Mucosa of descending colon (tissue), 3 donors: ENCODE data around the gene ARHGAP42. TPM values are rescaled to one million over a fixed set of nuclear protein-coding genes. Genes with fewer than 3 reads are reported as not detected.

Experiments used
- ATAC-seq: fragments of 200-7000 bp; cut with Tn5 transposase; one replicate; pipeline ENCODE4 v1.9.1; 2020; ENCODE audit warnings: mild to moderate bottlenecking, moderate library complexity
- DNase-seq, 3 donors: peaks; one replicate each; pipeline ENCODE4 v3.0.0-alpha.2; 2020
- H3K36me3 ChIP-seq: fragments of 200-600 bp; one replicate; pipeline ENCODE4 v1.8.0; 2021; ENCODE audit warnings: low read depth, mild to moderate bottlenecking
- H3K4me1 ChIP-seq: fragments of 200-600 bp; one replicate; pipeline ENCODE4 v1.8.0; 2021; ENCODE audit warnings: low read depth, mild to moderate bottlenecking
- H3K4me3 ChIP-seq: fragments of 200-600 bp; one replicate; pipeline ENCODE4 v1.8.0; 2021; ENCODE audit warnings: mild to moderate bottlenecking
- H3K9me3 ChIP-seq: fragments of 200-600 bp; one replicate; pipeline ENCODE4 v1.8.0; 2021; ENCODE audit warnings: mild to moderate bottlenecking
- intact Hi-C, 2 donors: fragments of 100-400 bp; cut with DNase I in 1 of 2; cut with micrococcal nuclease in 1 of 2; formaldehyde crosslinking; loops; one replicate each; pipeline versions ENCODE4 v1.11.0 to v1.11.1; 2022; cut with DNase I, micrococcal nuclease
- total RNA-seq, 3 donors: library from RNA; stranded (reverse); fragmentation: NEBNext Ultra II Directional in 2 of 3; extraction: Animal tissue kit (Norgen Biotek cat#: 25700) in 2 of 3; gene quantifications; one replicate each; pipeline versions ENCODE4 v1.2.1 to v1.2.4, GENCODE V29; 2021 to 2023
- TF ChIP-seq, protein P1 (sequence below): fragments of 200-600 bp; IDR thresholded peaks from one replicate; pipeline ENCODE4 v1.8.0; 2022; ENCODE audit warnings: antibody characterized with exemption, mild to moderate bottlenecking
- donor health status: DM: no; HTN: no; CAD: no; lungs with moderate emphysema.
- donor health status: DM: no; HTN: no; CAD: no.
- donor health status: DM: no; HTN: yes; CAD: no.

Gene ARHGAP42
- total RNA-seq, 3 donors from 2014 or later = 17.6 to 38.9 (median 18.8) TPM

DNA sequence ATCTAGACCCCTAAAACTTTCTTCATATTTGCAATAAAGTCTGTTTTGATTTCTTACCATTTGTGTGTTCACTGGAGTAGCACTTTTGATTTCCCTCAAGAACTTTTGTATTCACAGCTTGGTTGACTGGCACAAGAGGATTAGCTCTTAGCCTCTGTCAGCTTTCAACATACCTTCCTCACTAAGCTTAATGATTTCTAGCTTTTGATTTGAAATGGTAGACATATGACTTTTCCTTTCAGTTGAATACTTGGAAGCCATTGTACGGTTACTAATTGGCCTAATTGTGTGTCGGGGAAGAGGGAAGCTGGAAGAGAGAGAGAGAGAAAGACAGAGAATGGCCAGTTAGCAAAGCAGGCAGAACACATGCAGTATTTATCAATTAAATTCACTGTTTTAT lies 180.5 kb downstream of the ARHGAP42 start:
- H3K36me3 ChIP-seq = no peaks in the 10 kb centered on the region
- TF ChIP-seq, protein P1, sequence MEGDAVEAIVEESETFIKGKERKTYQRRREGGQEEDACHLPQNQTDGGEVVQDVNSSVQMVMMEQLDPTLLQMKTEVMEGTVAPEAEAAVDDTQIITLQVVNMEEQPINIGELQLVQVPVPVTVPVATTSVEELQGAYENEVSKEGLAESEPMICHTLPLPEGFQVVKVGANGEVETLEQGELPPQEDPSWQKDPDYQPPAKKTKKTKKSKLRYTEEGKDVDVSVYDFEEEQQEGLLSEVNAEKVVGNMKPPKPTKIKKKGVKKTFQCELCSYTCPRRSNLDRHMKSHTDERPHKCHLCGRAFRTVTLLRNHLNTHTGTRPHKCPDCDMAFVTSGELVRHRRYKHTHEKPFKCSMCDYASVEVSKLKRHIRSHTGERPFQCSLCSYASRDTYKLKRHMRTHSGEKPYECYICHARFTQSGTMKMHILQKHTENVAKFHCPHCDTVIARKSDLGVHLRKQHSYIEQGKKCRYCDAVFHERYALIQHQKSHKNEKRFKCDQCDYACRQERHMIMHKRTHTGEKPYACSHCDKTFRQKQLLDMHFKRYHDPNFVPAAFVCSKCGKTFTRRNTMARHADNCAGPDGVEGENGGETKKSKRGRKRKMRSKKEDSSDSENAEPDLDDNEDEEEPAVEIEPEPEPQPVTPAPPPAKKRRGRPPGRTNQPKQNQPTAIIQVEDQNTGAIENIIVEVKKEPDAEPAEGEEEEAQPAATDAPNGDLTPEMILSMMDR = no peak
- DNase-seq = no peak
- H3K4me3 ChIP-seq = no peak overlapping the region
- intact Hi-C loops = no loop called here
- no peak for ATAC-seq
- no peaks in the 10 kb centered on the region for H3K9me3 ChIP-seq
- no peaks in the 10 kb centered on the region for H3K4me1 ChIP-seq

- Histone ChIP-seq H3K4me3 (no peak overlapping the region), H3K9me3 (no peaks in the 10 kb centered on the region), H3K4me1 (no peaks in the 10 kb centered on the region), H3K36me3 (no peaks in the 10 kb centered on the region)
- ATAC-seq (no peak), DNase-seq (no peak)
- intact Hi-C loops = no loop called here
- TF ChIP-seq, protein P1 = no peak
Observed at GRCh38 chr11:100869328-100869727, 182.2 kb downstream of the ARHGAP42 start.

GRCh38 chr11:100870138-100870537 lies 183.1 kb downstream of the ARHGAP42 start:
- Histone ChIP-seq H3K9me3 (no peaks in the 10 kb centered on the region), H3K4me1 (no peaks in the 10 kb centered on the region), H3K36me3 (no peaks in the 10 kb centered on the region), H3K4me3 (no peak overlapping the region)
- intact Hi-C loops = no loop called here
- DNase-seq (no peak), ATAC-seq (no peak)
- TF ChIP-seq, protein P1 = no peak

- TF ChIP-seq, protein P1 = no peak
- ATAC-seq (no peak), DNase-seq (no peak)
- intact Hi-C loops = no loop called here
- Histone ChIP-seq H3K4me3 (no peak overlapping the region), H3K36me3 (no peaks in the 10 kb centered on the region), H3K4me1 (no peaks in the 10 kb centered on the region), H3K9me3 (no peaks in the 10 kb centered on the region)
Observed at GRCh38 chr11:100872951-100873740, 186.1 kb downstream of the ARHGAP42 start.

DNA sequence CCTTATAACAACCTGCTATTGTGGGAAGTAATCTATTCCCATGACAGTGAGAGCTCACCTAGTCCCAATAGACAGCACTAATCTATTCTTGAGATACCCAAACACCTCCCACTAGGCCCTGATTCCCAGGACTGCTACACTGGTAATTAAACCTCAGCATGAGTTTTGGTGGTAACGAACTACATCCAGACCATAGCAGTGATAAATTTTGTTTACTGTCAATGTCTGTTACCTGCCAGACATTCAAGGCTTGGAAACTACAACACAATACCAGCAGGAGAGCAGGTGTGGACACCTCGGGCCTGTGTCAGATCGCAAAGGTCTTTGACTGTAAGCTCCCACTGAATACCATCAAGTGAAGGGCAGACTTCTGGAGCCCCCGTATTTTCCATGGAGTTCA lies 187.1 kb downstream of the ARHGAP42 start:
- Histone ChIP-seq H3K36me3 (no peaks in the 10 kb centered on the region), H3K4me1 (no peaks in the 10 kb centered on the region), H3K4me3 (no peak overlapping the region), H3K9me3 (no peaks in the 10 kb centered on the region)
- TF ChIP-seq, protein P1 = no peak
- ATAC-seq = no peak
- intact Hi-C loops = no loop called here
- no peak for DNase-seq
